Stromal cell of bone marrow (primary cell): ENCODE results near the gene ESRP2.

ENCODE experiments used
- DNase-seq: peaks from one replicate; pipeline ENCODE4 v3.0.0-alpha.2; 2012; ENCODE audit warnings: low read depth

The ESRP2 gene

GRCh38 chr16:68237243-68238028 is 1.5 kb upstream of the ESRP2 start:
- peak; percentile 92 for DNase-seq

GRCh38 chr16:68236826-68237242 is 907 bp upstream of the ESRP2 start:
- no peak for DNase-seq

- DNase-seq, result no peak
Observed at GRCh38 chr16:68236137-68236825, 354 bp upstream of the ESRP2 start.

- DNase-seq, result no peak
Observed at GRCh38 chr16:68235108-68235886, 630 bp downstream of the ESRP2 start.

GRCh38 chr16:68234188-68235107 is 1.5 kb downstream of the ESRP2 start:
- DNase-seq, result no peak

GRCh38 chr16:68233835-68234187 is 2.1 kb downstream of the ESRP2 start:
- DNase-seq, result no peak

GRCh38 chr16:68233085-68233834 is 2.7 kb downstream of the ESRP2 start:
- no peak for DNase-seq

- DNase-seq, result no peak
Observed at GRCh38 chr16:68232335-68232734, 3.6 kb downstream of the ESRP2 start.

- DNase-seq, result no peak
Observed at GRCh38 chr16:68231384-68232136, 4.4 kb downstream of the ESRP2 start.

- no peak for DNase-seq
Observed at GRCh38 chr16:68230956-68231355, 5.0 kb downstream of the ESRP2 start.

GRCh38 chr16:68230176-68230571 is 5.8 kb downstream of the ESRP2 start:
- no peak for DNase-seq

GRCh38 chr16:68229431-68230175 is 6.3 kb downstream of the ESRP2 start:
- peak; percentile 41 for DNase-seq

GRCh38 chr16:68228652-68229051 is 7.3 kb downstream of the ESRP2 start:
- no peak for DNase-seq

- DNase-seq, result no peak
Observed at GRCh38 chr16:68227850-68228553, 7.9 kb downstream of the ESRP2 start.

GRCh38 chr16:68227183-68227793 is 8.6 kb downstream of the ESRP2 start:
- no peak for DNase-seq

- no peak for DNase-seq
Observed at GRCh38 chr16:68226116-68226515, 9.8 kb downstream of the ESRP2 start.

- no peak for DNase-seq
Observed at GRCh38 chr16:68223072-68223471, 12.9 kb downstream of the ESRP2 start.

- DNase-seq, result no peak
Observed at GRCh38 chr16:68219725-68220351, 16.1 kb downstream of the ESRP2 start.
